Renal pelvis (tissue), 4 donors: ENCODE data around the gene UFSP2. TPM values are rescaled to one million over a fixed set of nuclear protein-coding genes. Genes with fewer than 3 reads are reported as not detected.
A peak's percentile ranks its signal among the peaks of the same experiment; 100 is the strongest.

Experiments
- DNase-seq: peaks from one replicate; pipeline ENCODE4 v3.0.0-alpha.2; 2013
- polyA plus RNA-seq, 3 donors: library from polyadenylated mRNA; unstranded; fragments of 120-200 nt; gene quantifications; one replicate each; pipeline ENCODE4 v1.2.1, GENCODE V29; 2013; ENCODE audit not compliant: insufficient read length in 3 of 3

UFSP2 gene
- polyA plus RNA-seq, 3 donors = 57.5 to 73.7 (median 69.7) TPM

DNA sequence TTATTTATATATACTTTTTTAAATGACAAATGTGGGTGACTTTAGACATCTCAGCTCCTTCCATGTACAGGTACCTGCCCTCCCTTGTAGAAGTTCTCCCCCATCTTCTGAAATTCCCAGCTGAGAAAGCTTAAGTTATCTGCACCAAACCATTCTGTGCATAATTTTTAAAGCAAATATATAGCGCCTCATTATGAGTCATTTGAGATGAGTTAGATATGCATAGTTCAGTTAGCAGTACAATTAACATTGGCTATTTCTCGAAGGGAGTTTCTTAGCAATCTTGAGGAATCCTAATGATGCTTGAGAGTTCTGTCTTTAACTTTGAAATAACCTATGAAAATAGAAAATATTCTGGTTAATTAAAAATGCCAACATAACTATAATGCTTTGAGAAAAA lies 19.4 kb upstream of the UFSP2 start:
- DNase-seq = no peak

- DNase-seq = no peak
These were observed 15.7 kb upstream of the UFSP2 start for GRCh38 chr4:185441479-185441878.

- DNase-seq = no peak
These were observed 12.0 kb upstream of the UFSP2 start for GRCh38 chr4:185437809-185438208.

DNA sequence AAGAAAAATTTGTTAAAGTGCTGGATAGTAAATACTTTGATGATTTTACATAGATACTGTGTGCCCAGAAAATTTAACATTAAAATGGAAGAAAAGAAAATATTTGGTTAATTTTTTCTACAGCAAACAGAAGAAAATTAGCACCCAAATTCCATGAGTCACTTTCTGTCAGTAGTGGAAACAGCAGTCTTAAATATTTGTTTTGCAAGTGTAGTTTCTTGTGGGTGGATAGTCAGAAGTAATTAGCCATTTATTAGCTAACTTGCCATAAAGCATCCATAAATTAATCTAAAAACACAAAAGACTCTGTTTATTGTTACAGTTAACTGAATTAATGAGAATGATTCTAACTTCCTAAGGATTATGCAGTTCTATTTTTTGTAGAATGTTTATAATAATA lies 9.7 kb upstream of the UFSP2 start:
- DNase-seq = no peak

- no peak for DNase-seq
These were observed 3.9 kb upstream of the UFSP2 start for GRCh38 chr4:185429660-185430059.

DNA sequence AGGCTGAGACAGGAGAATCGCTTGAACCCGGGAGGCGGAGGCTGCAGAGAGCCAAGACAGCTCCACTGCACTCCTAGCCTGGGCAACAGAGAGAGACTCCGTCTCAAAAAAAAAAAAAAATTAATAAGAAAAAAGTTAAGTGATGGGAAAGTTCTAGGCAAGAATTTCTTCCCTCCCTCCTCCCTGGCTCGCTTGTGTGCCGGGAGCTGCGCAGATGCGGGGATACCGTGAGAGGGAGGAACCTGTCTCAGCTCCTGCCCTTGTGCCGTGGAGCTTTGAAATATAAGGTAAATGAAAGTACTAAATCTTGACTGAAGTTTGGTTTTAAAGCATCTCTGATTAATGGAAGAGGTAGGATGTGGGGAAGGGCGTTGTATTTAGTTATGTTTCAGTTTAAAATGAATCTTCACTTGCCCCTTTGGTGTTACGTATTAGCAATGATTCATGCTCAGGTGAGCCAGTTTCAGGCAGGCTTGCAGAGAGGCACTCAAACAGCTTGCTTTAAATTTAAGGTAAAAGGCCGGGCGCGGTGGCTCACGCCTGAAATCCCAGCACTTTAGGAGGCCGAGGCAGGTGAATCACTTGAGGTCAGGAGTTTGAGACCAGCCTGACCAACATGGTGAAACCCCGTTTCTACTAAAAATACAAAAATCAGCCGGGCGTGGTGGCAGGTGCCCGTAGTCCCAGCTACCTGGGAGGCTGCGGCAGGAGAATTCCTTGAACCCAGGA lies 1.4 kb upstream of the UFSP2 start:
- no peak for DNase-seq

- peak; percentile 3 for DNase-seq
These were observed 688 bp downstream of the UFSP2 start for GRCh38 chr4:185424905-185425646.

GRCh38 chr4:185421366-185422124 lies 4.2 kb downstream of the UFSP2 start:
- no peak for DNase-seq

GRCh38 chr4:185416955-185417354 lies 8.8 kb downstream of the UFSP2 start:
- DNase-seq = no peak

GRCh38 chr4:185412412-185412811 lies 13.4 kb downstream of the UFSP2 start:
- no peak for DNase-seq

- no peak for DNase-seq
These were observed 13.9 kb downstream of the UFSP2 start for GRCh38 chr4:185411849-185412248.

DNA sequence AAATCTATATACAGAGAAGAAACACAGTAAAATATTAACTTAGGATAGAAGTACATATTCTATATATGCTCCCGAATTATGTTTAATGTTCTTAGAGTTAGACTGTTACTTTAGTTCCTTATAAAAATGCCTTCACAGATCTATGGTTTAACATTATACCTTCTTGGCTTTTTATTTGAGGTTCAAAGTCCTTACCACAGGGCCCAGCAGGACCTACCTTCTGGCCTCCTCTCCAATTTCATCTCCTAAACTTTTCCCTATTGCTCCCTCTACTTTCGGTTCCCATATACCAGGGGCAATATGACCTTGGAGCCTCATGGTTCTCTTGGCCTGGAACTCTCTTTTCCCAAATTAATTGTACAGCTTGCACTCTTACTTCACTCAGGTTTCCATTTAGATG lies 17.3 kb downstream of the UFSP2 start:
- no peak for DNase-seq

- DNase-seq = no peak
These were observed 20.3 kb downstream of the UFSP2 start for GRCh38 chr4:185405296-185405999.

GRCh38 chr4:185404031-185404430 lies 21.7 kb downstream of the UFSP2 start:
- DNase-seq = no peak

DNA sequence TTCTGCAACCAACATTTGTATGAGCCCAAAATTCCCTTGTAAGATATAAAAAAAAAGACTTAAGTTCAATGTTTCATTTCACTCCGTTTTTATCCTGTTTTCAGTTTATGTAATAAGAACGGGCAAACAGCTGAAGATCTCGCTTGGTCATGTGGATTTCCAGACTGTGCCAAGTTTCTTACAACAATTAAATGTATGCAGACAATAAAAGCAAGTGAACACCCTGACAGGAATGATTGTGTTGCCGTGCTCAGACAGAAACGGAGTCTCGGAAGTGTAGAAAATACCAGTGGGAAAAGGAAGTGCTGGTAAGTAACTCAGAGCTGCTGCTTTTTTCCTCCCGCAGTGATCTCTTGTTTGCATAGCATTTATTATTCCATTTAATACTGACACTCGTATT lies 26.3 kb downstream of the UFSP2 start:
- no peak for DNase-seq

DNA sequence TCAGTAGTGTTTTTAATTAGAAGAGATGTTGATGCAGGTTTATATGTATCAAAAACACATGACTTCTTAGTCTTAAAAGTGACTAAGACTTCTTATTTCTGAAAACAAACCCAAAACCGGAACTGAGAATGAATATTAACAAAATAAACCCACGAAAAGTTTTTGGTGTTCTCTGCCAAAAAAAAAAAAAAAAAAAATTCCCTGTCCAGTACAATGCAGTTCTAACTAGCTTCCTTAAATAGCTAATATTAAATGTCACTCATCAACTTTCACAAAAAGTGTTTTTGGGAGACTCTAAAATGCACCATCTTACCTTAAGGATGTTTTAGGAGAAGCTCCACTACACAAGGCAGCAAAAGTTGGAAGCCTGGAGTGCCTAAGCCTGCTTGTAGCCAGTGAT lies 27.1 kb downstream of the UFSP2 start:
- no peak for DNase-seq

- peak; percentile 80 for DNase-seq
These were observed 28.9 kb downstream of the UFSP2 start, which contains the start of gene ANKRD37 for GRCh38 chr4:185396724-185397385. Gene ANKRD37, plus strand, starts transcription at chr4:185396841. Its CDS starts 83 bp downstream, at chr4:185396924.

DNA sequence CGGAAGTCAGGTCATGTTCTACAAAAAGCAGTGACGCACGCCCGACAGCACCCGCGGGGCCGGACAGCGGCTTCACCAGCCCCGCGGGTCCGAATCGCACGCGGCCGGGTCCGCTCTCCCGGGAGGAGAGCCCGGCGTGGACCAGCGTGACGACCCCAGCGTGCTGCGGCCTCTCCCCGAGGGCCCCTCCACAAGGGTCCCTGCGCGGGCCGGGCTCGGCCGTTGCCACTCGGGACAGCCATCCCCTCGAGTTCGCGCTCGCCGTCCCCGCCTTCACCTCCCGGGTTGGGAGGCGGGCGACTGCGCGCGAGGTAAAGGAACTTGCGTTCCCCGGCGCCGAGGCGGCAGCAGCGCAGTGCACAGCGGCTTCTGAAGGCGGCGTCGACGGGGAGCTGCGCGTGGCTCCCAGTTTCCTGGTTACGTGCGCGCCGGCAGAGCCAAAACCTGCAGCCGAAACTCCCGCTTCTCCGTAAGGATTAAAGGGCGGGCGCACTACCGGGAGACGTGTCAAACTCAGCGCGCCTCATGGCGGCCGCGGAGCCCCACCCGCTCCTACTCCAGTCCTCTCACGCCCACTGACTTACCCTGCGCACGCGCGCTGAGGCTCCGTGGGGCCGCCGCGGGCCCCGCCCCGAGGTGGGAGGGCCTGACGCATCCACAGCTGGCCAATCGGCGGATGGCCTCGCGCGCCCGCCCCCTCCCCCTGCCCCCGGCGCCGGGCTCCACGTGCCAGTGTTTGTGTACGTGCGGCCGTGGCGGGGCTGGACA lies 29.6 kb downstream of the UFSP2 start:
- peak; percentile 98 for DNase-seq

DNA sequence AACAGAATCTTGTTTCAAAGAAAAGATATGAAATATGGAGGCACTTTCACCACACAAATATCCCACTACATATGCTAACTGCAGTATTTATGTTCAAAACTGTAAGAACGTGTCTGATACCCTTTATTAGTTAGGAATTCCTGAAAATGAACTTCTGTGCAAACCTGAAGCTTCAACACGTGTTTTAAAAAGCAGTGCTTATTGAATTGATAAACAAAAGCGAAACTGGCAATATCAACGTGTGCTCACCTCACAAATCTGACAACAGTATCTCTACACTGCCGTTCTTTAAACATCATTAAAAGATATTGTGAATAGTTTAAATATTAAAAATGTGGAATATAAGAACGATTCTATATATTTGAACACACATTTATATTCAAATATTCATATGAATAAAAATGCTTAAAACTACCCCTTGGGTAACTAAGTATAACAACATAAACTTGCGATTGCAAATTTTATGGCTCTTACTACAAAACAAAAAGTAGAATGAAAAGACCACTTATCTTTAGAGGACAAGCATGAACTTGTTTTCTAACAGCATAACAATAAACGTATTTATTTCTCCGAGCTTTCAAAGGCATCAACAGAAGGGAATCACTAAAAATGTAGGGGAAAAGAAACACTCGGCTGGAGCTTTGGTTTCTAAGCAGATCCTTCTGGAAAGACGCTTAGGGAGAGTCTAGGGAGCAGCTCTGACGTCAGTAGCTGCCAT lies 30.4 kb downstream of the UFSP2 start, which contains the start of gene LRP2BP:
Gene LRP2BP (minus strand): TSS at position 687 of the 718 bp plus-strand sequence. CDS start 17,738 bp downstream, outside the sequence.
- no peak for DNase-seq
